ENCODE data around the gene PPFIA4. TPM values are rescaled to one million over a fixed set of nuclear protein-coding genes. Genes with fewer than 3 reads are reported as not detected.
"Not testable (repeated sequence)": the region's sequence is repeated elsewhere in the genome, so short reads cannot be mapped to it uniquely, and the experiment has no call there.

The PPFIA4 gene
- 2.3 and 6.6 TPM in 2 replicates for total RNA-seq (2014; rRNA removed; shearing (Covaris generic))

DNA sequence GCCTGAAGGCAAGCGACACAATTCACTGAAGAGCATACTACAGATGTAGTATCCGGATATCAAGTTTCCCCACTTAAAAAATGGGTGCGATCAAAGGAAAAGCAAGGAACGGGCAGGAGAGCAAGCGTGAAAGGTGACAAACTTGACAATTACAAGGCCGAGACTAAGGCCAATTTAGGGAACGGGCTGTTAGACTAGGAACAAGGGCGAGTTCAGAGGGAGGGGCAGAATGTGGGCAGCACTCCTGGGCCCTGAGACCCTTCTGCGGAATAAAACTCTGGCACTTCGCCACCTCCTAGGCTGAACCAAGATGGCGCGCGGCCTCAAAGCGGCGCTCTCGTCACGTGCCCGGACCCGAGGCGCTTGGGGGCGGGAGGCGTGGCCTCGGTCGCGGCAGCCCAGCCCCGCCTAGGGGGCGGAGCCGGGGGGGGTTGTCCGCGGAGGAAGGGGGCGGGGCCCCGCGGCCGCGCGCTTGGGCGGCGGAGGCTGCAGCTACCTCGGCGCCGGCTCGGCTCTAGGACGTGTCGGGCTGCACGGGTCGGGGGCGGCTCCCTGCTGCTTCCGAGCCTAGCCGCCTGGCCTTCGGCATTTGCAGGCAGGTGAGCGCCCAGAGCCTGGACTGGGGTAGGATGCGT lies at the start of gene PPFIA4:
Gene PPFIA4, plus strand, starts transcription at position 461 of the 635 bp plus-strand sequence. CDS start 12,518 bp downstream, outside the sequence.
- peak; percentile 73 for DNase-seq (ENCODE audit: low spot score)

DNA sequence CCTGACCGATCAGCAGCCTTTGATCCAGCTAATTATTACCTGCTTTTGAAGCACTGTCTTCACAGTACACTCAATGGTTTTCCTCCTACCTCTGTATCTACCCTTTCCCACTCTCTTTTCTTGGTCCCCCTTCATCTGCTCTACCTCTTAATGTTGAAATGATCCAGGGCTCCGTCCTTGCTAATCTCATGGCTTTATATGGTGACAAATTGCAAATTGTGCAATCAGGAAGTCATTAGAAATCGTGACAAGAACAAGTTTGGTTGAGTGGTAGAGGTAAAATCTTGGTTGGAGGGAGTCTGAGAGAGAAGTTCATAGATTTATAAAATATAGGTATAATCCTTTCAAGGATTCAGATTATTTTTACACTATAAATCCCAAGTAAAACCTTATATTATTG lies 49.7 kb upstream of the PPFIA4 start:
- DNase-seq (ENCODE audit: low spot score) = no peak

DNA sequence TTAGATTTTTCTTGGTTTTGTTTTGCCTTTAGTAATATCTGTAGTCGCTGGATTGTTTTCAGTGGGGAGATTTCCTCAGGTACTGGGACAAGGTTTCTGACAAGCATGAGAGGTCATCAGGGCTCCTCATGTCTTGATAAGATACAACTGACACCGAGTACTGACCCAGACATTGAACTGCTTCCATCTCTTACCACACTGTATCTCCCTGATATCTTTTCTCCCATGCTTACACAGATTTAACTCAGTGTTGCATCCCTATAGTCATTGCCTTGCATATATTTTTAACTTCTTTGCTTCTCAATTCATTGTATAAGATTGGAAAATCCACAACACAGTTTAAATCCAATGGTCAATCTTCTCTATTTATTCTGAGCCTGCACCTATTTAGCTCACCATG lies 46.8 kb upstream of the PPFIA4 start:
- no peak for DNase-seq (ENCODE audit: low spot score)

DNA sequence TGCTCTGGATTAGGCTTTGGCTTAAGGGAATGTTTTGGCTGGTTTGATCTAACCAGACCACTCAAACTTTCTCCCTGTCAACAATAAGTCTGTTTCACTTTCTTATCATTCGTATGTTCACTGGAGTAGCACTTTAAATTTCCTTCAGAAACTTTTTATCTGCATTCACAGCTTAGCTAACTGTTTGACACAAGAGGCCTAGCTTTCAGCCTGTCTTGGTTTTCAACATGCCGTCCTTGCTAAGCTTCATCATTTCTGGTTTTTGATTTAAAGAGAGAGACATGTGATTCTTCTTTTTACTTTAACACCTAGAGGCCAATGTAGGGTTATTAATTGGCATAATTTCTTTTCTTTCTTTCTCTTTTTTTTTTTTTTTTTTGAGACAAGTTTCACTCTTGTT lies 44.4 kb upstream of the PPFIA4 start:
- no peak for DNase-seq (ENCODE audit: low spot score)

DNA sequence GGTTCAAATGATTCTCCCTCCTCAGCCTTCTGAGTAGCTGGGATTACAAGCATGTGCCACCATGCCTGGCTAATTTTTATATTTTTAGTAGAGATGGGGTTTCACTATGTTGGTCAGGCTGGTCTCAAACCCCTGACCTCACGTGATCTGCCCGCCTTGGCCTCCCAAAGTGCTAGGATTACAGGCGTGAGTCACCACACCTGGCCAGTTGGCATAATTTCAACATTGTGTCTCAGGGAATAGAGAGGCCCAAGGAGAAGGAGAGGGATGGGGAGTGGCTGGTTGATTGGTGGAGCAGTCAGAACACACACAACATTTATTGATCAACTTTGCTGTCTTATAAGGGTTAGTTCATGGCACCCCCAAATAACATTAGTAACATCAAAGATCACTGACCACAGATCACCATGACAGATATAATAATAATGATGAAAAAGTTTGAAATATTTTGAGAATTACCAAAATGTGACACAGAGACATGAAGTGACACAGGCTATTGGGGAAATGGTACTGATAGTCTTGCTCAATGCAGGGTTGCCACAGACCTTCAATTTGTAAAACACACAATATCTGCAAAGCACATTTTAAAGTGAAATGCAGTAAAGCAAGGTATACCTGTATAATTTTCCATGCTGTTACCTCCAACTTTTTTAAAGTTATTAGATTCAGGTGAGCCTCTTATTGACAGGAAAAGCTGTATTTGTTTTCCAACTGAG lies 43.4 kb upstream of the PPFIA4 start:
- DNase-seq (ENCODE audit: low spot score) = no peak

DNA sequence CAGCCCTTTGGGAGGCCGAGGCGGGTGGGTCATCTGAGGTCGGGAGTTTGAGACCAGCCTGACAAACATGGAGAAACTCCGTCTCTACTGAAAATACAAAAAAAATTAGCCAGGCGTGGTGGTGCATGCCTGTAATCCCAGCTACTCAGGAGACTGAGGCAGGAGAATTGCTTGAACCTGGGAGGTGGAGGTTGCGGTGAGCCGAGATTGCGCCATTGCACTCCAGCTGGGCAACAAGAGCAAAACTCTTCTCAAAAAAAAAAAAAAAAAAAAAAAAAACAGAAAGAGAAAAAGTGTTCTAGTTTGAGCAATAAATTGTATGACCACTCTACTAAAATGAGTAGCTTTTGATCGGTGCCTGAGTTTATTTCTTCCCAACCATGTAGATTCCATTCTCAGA lies 40.2 kb upstream of the PPFIA4 start:
- not testable (repeated sequence) for DNase-seq (ENCODE audit: low spot score)

DNA sequence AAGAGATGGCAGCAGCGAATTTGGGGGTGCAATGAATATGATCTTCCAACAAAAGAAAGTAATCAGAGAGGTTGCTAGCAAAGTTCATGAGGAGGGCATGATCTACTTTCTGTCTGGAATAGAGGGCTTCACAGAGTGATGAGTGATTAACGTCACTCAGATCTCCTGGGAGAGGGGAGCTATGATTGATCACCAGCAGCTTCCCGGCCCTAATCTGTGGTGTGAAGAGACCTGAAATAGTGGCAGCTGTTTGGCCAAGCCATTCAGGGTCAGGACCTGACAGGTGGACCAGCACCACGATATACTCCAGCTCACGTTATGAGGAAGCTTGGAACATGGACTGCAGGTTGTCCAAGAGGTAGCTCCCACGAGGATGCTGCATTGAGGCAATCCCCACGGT lies 39.0 kb upstream of the PPFIA4 start:
- no peak for DNase-seq (ENCODE audit: low spot score)

DNA sequence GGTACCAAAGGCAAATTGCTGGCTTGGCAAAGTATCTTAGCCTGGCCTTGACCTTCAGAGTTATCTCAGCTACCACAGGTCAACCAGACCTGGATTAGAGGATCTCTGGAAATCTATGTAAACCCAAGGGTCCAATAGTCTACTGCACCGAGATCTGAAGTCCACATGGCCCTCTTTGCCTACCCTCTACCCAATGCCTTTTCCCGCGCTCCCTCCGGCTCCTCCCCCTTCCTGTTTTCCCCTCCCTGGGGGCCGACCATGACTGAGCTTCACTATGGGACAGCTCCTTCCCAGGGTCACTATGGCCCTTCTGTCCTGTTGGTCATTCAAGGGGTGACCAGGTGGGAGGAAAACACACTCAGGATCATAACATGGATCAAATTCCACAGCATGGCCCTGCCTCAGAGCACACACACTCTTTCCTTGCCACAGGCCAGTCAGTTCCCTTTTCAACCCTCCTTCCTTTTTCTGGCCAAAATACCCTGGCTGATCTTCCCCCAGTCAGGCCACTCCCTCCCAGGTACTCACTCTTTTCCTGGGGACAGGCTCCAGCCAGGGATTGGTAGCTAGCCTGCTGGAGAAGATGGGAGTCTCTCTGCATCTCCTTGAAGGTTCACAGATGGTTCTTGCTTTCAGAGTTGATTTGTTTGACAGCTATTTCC lies 38.2 kb upstream of the PPFIA4 start:
- no peak for DNase-seq (ENCODE audit: low spot score)

DNA sequence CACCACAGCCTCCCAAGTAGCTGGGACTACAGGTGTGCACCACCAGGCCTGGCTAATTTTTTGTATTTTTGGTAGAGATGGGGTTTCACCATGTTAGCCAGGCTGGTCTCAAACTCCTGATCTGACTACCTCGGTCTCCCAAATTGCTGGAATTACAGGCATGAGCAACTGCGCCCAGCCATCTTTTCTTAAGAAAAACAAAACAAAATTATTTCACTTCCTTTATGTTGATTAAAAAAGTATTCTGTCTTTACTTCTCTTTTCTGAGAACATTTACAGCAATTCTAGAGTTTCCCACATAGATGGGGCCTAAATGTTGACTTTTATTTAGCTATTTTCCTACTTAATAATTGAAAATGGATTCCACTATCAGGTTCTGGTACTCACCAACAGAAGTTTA lies 36.4 kb upstream of the PPFIA4 start:
- no peak for DNase-seq (ENCODE audit: low spot score)

DNA sequence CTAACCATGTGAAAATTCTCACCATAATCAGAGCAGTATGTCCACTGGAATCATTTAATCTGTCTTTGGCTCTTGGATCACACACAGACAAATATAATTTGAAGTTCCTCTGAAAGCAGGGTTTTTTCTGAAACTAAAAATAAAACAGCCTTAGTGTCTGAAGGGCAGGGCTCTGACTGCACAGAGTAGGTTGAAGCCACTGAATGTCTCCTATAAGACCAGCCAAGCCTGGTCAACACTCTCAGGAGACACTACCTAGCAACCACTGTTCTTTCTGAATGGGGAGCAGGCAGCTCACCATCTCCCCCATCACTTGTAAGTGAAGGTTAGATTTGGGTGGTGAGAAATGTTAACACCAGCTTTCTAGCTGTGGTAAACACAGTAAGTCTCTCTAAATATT lies 35.2 kb upstream of the PPFIA4 start:
- no peak for DNase-seq (ENCODE audit: low spot score)

DNA sequence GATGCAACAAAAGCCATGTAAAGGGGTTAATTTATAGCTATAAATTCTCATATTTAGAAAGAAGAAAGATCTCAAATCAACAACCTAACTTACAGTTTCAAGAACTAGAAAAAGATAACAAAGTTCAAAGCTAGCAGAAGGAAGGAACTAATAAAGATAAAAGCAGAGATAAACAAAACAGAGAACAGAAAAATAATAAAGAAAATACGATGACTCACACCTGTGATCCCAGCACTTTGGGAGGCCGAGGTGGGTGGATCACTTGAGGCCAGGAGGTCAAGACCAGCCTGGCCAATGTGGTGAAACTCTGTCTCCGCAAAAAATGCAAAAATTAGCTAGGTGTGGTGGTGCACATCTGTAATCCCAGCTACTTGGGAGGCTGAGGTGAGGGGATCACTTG lies 31.5 kb upstream of the PPFIA4 start:
- DNase-seq (ENCODE audit: low spot score) = no peak

DNA sequence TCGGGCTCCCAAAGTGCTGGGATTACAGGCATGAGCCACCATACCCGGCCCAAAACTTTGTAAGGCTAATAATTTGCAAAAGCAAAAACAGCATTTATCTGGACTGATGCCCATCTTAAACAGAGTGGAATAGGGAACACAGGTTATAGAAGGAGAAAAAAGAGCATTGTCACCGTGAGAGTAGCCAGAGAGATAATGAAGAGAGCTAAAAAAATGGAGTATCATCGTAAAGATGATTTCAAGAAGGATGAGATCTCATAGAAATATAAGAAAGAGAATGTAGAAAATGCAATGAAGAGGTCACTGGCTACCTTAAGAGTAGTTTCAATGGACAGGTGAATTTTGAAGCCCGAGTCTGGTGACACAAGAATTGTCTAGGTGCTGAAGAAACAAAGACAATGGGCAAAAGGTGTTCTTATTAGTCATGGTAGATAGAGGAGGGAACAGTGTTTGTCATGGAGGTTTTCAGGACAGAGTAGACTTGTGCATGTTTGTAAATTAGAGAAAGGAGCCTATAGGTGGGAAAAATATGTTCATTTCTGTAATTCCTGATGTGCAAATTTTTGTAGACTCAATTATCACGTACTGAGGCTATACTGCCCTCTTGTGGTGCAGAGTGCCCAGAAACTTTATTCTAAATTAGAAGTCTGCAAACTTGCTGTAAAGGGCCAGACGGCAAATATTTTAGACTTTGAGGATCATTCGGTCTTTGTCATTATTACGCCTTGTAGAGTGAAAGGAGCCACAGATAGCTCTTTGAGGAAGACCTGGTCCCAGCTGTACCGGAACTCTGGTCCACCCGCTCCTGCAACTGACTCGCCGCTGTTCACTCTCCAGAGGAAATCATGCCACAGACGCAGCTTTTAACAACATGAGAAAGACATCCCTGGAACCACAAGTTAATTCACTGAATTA lies 27.2 kb upstream of the PPFIA4 start:
- peak; percentile 63 for DNase-seq (ENCODE audit: low spot score)

DNA sequence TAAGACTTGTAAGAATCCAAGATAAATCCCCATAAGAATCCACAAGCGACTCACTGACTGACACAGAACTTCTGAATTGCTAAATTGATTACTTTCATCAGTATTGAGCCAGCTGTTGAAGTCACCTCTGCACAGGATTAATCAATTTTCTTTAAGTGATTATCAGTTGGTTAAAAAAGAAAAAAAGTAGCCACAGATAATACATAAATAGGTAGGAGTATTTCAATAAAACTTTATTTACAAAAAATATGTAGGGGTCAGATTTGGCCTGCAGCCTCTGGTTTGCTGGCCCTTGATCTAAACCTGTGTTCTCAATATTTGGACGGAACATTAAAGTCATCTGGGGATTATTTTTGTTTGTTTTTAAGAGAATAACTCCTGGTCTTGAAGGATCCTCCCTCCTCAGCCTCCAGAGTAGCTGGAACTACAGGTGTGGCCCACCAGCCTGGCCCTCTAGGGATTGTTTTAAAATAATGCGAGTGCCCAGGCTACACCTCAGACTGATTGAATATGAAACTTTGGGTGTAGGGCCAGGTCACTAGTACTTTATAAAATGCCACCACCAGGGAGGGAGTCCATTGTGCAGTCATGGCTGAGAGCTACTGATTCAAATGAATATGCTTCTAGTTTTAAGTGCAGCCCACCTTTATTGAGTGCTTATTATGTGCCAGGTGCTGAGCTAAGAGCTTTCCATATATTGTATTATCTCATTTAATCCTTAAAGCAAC lies 25.9 kb upstream of the PPFIA4 start:
- DNase-seq (ENCODE audit: low spot score) = no peak

DNA sequence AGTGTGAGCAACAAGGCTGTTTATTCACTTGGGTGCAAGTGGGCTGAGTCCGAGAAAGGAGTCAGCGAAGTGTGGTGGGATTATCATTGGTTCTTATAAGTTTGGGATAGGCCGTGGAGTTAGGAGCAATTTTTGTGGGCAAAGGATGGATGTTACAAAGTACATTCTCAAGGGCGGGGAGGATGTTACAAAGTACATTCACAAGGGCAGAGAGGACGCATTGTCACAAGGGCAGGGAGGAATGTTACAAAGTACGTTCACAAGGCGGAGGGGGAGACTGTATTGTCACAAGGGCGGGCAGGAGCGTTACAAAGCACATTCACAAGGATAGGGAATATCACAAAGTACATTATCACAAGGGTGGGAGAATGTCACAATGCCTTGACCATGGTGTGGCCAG lies 24.3 kb upstream of the PPFIA4 start:
- no peak for DNase-seq (ENCODE audit: low spot score)

DNA sequence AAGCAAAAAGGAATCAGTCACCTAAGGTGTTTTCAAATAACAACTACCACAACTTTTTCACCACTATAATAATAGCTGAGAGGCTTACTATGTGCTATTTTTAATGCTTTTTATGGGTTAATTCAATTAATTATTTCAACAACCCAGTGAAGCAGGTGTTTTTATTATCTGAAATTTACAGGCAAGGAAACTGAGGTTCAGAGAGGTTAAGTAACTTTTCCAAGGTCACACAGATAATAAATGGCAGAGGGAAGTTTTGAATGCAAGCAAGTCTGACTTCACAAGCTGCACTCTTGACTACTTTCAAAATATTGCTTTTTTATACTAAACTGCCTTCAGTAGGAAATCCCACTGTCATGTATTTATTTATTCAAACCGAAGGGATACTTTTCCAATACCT lies 23.3 kb upstream of the PPFIA4 start:
- DNase-seq (ENCODE audit: low spot score) = no peak

DNA sequence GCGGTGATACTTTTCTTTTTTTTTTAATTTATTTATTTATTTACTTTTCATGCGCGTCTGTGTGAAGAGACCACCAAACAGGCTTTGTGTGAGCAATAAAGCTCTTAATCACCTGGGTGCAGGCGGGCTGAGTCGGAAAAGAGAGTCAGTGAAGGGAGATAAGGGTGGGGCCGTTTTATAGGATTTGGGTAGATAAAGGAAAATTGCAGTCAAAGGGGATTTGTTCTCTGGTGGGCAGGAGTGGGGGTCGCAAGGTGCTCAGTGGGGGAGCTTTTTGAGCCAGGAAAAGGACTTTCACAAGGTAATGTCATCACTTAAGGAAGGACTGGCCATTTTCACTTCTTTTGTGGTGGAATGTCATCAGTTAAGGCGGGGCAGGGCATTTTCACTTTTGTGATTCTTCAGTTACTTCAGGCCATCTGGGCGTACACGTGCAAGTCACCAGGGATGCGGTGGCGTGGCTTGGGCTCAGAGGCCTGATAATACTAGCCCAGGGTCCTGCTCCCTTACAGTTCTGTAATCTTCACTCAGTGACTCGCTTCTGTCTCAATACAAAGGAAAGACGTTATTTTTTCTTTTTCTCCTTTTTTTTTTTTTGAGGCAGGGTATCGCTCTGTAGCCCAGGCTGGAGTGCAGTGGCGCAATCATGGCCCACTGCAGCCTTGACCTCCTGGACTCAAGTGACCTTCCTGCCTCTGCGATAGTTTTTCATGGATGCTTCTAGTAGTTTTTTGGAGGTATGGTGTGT lies 20.7 kb upstream of the PPFIA4 start:
- DNase-seq (ENCODE audit: low spot score) = not testable (repeated sequence)

DNA sequence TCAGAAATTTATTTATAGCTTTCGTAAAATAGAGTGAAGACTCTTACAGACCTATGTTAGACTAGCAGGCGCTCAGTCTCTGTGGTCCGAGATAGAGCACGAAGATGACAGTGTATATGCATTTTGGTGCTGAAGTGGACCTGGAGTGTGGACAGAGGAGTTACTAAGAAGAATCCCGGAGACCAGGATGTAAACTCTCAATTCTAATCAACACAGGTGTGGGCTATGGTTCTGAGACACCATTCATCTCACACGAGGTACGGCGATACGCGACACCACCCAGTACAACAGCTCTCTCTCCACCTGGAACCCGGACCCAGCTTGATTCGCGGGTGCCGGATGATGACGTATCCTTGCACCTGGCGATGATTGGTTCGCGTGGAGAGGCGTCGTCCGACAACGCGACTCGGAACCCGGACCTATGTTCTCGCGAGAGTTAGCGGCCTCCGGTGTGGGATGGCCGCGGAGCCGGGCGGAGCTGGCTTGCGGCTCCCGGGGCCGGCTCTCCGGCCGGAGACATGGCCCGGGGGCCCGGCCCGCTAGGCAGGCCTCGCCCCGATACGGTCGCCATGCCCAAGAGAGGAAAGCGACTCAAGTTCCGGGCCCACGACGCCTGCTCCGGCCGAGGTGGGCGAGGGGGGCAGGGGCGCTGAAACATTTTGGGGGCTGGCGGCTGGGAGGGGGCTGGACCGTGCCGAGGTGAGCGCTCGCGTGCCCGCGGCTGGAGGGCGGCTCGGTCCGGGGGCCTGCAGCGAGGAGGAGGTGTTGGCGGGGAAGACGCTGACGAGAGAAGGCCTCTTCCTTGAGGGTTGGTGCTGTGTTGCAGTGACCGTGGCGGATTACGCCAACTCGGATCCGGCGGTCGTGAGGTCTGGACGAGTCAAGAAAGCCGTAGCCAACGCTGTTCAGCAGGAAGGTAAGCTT lies 19.1 kb upstream of the PPFIA4 start, which contains the start of gene TMEM183A:
Gene TMEM183A, plus strand, starts transcription at position 427 of the 924 bp plus-strand sequence. Its CDS starts 92 bp downstream, at position 519.
- peak; percentile 95 for DNase-seq (ENCODE audit: low spot score)

DNA sequence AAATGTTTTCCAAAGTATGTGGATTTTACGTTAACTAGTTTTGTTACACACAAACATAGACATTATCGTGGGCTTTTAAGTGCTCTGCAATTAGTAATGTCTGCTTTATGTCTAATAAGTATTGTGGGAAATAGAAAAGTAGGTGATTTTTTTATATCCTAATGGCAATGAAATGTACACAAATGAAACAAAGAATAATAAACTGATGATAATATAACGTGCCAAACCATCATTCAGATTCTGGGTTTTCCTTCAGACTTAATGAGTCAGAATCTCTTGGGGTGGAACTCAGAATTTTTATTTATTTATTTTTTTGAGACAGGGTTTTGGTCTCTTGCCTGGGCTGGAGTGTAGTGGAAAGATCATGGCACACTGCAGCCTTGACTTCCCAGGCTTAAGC lies 17.1 kb upstream of the PPFIA4 start:
- no peak for DNase-seq (ENCODE audit: low spot score)

DNA sequence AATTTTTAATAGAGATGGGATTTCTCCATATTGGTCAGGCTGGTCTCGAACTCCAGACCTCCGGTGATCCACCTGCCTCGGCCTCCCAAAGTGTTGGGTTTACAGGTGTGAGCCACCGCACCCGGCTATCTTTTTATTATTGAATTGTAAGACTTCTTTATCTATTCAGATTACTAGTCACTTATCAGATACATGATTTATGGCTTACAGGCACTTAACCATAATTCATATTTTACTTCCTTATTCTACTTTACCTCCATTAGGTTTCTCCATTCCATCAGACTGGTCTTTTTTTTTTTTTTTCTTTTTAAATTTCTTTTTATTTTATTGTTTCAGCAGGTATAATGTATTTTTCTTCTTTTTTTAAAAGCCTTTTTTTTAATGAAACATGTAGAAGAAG lies 14.7 kb upstream of the PPFIA4 start:
- no peak for DNase-seq (ENCODE audit: low spot score)

Data from A172 (cell line).